GM12878 (cell line): ENCODE results near the gene GNAQ. TPM values are rescaled to one million over a fixed set of nuclear protein-coding genes. Genes with fewer than 3 reads are reported as not detected.
A peak's percentile ranks its signal among the peaks of the same experiment; 100 is the strongest.

Experiments used
- ATAC-seq: fragments of 200-7000 bp; cut with Tn5 transposase; 3 replicates; pipeline ENCODE4 v1.9.1; 2020; ENCODE audit warnings: mild to moderate bottlenecking, moderate library complexity
- BruUV-seq: library from RNA; stranded (reverse); fragments of 400-500 nt; replicated peaks from 2 replicates; lab custom pipeline; 2021; lab: Mats Ljungman, UMichigan
- CTCF ChIA-PET: fragments of 300-600 bp; sonication (Branson Sonifier 250); formaldehyde crosslinking; extraction: SDS; loops from one replicate; lab custom pipeline; 2021; ENCODE audit warnings: inconsistent platforms; lab: Yijun Ruan, JAX
- POLR2A ChIA-PET: fragments of 350-600 bp; formaldehyde crosslinking; extraction: SDS; loops from one replicate; lab custom pipeline; 2021; ENCODE audit warnings: inconsistent platforms; lab: Charles Lee
- RAD21 ChIA-PET: fragments of 300-600 bp; sonication (Branson Sonifier 250); formaldehyde crosslinking; loops from one replicate; lab custom pipeline; 2023; ENCODE audit warnings: antibody characterized with exemption; ENCODE audit not compliant: unreplicated experiment; lab: Charles Lee
- SMC1A ChIA-PET: fragments of 300-600 bp; sonication (Branson Sonifier 250); formaldehyde crosslinking; loops from one replicate; lab custom pipeline; 2023; ENCODE audit not compliant: unreplicated experiment, uncharacterized antibody; lab: Charles Lee
- DNase-seq: peaks from one replicate; pipeline ENCODE4 v3.0.0-alpha.2; 2011; ENCODE audit warnings: low read depth, low spot score
- FAIRE-seq: peaks from 3 replicates; lab custom pipeline; 2011; peaks lifted over from hg19 to GRCh38; lab: Jason Lieb, UNC
- H2AFZ ChIP-seq: 2 replicates; pipeline ENCODE4 v1.6.0; 2011; ENCODE audit warnings: low read depth, low read length, control low read depth; ENCODE audit not compliant: control insufficient read depth
- H3K27ac ChIP-seq: 2 replicates; pipeline ENCODE4 v1.5.1; 2011; ENCODE audit warnings: control low read depth; ENCODE audit not compliant: control insufficient read depth, insufficient read depth
- H3K27me3 ChIP-seq, 2 experiments: replicated peaks in 1 of 2; 2 replicates each; pipeline versions ENCODE4 v1.6.0 to v1.6.1; 2011; ENCODE audit warnings: low read length in 1 of 2; ENCODE audit not compliant: control insufficient read depth in 2 of 2, insufficient read depth in 2 of 2
- H3K36me3 ChIP-seq, 2 experiments: 2 replicates each; pipeline ENCODE4 v1.5.1; 2011; ENCODE audit warnings: low read length in 1 of 2; ENCODE audit not compliant: control insufficient read depth in 2 of 2, insufficient read depth in 2 of 2
- H3K4me1 ChIP-seq: 2 replicates; pipeline ENCODE4 v1.6.1; 2011; ENCODE audit warnings: mild to moderate bottlenecking, low read length, moderate library complexity, mixed read lengths; ENCODE audit not compliant: control insufficient read depth, insufficient read depth
- H3K4me2 ChIP-seq: 2 replicates; pipeline ENCODE4 v1.6.0; 2011; ENCODE audit warnings: control low read depth; ENCODE audit not compliant: control insufficient read depth, insufficient read depth
- H3K4me3 ChIP-seq: fragments of 200-600 bp; sonication (generic); 2 replicates; pipeline ENCODE4 v1.5.1; 2016
- H3K79me2 ChIP-seq: 2 replicates; pipeline ENCODE4 v1.6.0; 2011; ENCODE audit warnings: low read length; ENCODE audit not compliant: control insufficient read depth, insufficient read depth
- H3K9ac ChIP-seq: 2 replicates; pipeline ENCODE4 v1.8.0; 2011; ENCODE audit warnings: low read length, control low read depth, mixed read lengths; ENCODE audit not compliant: control insufficient read depth, insufficient read depth
- H3K9me3 ChIP-seq: replicated peaks from 3 replicates; pipeline ENCODE4 v1.5.1; 2011; ENCODE audit warnings: mild to moderate bottlenecking, low read length; ENCODE audit not compliant: control insufficient read depth, insufficient read depth
- H4K20me1 ChIP-seq: 2 replicates; pipeline ENCODE4 v1.6.0; 2011; ENCODE audit not compliant: control insufficient read depth, insufficient read depth
- ATF7 ChIP-seq: fragments of 450-650 bp; IDR thresholded peaks from 2 replicates; pipeline ENCODE4 v1.6.1; 2016; ENCODE audit warnings: low read depth, mild to moderate bottlenecking
- GATAD2B ChIP-seq: fragments of 450-650 bp; conservative IDR thresholded peaks from 2 replicates; pipeline ENCODE4 v1.6.1; 2017; ENCODE audit warnings: low read depth, mild to moderate bottlenecking, moderate library complexity
- HCFC1 ChIP-seq: fragments of 150-350 bp; IDR thresholded peaks from 2 replicates; pipeline ENCODE4 v1.6.1; 2014; ENCODE audit warnings: low read length
- KDM1A ChIP-seq: fragments of 200-600 bp; sonication (generic); IDR thresholded peaks from 2 replicates; pipeline ENCODE4 v1.6.1; 2016; ENCODE audit warnings: borderline replicate concordance
- KLF5 ChIP-seq: fragments of 450-650 bp; IDR thresholded peaks from 2 replicates; pipeline ENCODE4 v1.6.1; 2014; ENCODE audit warnings: mild to moderate bottlenecking; ENCODE audit not compliant: partially characterized antibody
- RAD51 ChIP-seq: fragments of 450-650 bp; IDR thresholded peaks from 2 replicates; pipeline ENCODE4 v1.6.1; 2016; ENCODE audit warnings: moderate library complexity, mild to moderate bottlenecking, inconsistent platforms
- SKIL ChIP-seq: fragments of 450-650 bp; IDR thresholded peaks from 2 replicates; pipeline ENCODE4 v1.6.1; 2017; ENCODE audit warnings: mild to moderate bottlenecking, low read depth, inconsistent platforms; ENCODE audit not compliant: poor library complexity, severe bottlenecking
- WGBS: methylation state at CpG from one replicate; pipeline ENCODE4 v1.1.6; 2016; ENCODE audit warnings: low lambda C conversion rate; ENCODE audit not compliant: insufficient replicate concordance, insufficient coverage; ENCODE audit errors: missing lambda C conversion rate; 5-methylcytosine and 5-hydroxymethylcytosine counted together
- in situ Hi-C: fragments of 300-500 bp; cut with MboI; formaldehyde crosslinking; loops from 9 replicates; pipeline ENCODE4 v1.14.3; 2018; ENCODE audit warnings: mixed read lengths
- intact Hi-C: fragments of 100-400 bp; cut with micrococcal nuclease; formaldehyde crosslinking; loops from one replicate; pipeline ENCODE4 v1.14.2; 2022; ENCODE audit not compliant: unreplicated experiment
- polyA plus RNA-seq, 11 experiments: library from polyadenylated mRNA; depleted of rRNA in 4 of 11; unstranded in 6 of 11; stranded (reverse) in 5 of 11; fragments of >200 nt; fragmentation: Nextera tagmentation in 4 of 11; fragmentation: Illumina TruSeq in 1 of 11; extraction: Ambion mirVana in 4 of 11; extraction: Trizol in 1 of 11; gene quantifications; 1 replicate in 1 of 11; 2 replicates in 10 of 11; pipeline versions ENCODE4 v1.2.1 to v1.2.3, GENCODE V29; 2011 to 2016; ENCODE audit warnings: inconsistent platforms in 2 of 11, missing spikeins in 2 of 11, low read depth in 1 of 11
- total RNA-seq, 4 experiments: library from RNA; depleted of rRNA in 3 of 4; stranded (reverse); fragments of >200 nt in 3 of 4; fragmentation: Illumina TruSeq in 1 of 4; extraction: Trizol in 1 of 4; gene quantifications; 2 replicates each; pipeline versions ENCODE4 v1.2.1 to v1.2.3, GENCODE V29; 2013 to 2021

Gene GNAQ
- total and polyA plus RNA-seq, 10 of the 15 experiments (the other 5 are each of a cell fraction or from before 2014, with no cell fraction given), result 0.15 to 47.2 (median 0.49) TPM

GRCh38 chr9:77856615-77857014 lies 175.0 kb downstream of the GNAQ start:
- H3K9ac ChIP-seq, result no peak overlapping the region
- FAIRE-seq (no peak), DNase-seq (no peak)
- BruUV-seq, result no TSS peak
- no peaks in the 10 kb centered on the region for H3K4me1 ChIP-seq
- no peak overlapping the region for H2AFZ ChIP-seq
- 30% methylated on average over 1 of the region's 1 CpG for WGBS
- no peak overlapping the region for H3K27ac ChIP-seq
- TF ChIP-seq KLF5 (no peak), GATAD2B (no peak), HCFC1 (no peak), RAD51 (no peak), KDM1A (no peak)
- TF ChIP-seq, all 136 proteins: peak for 0
- no peaks in the 10 kb centered on the region for H4K20me1 ChIP-seq
- no peaks in the 10 kb centered on the region for H3K9me3 ChIP-seq
- intact Hi-C loops (no loop called here), in situ Hi-C loops (no loop called here)
- H3K79me2 ChIP-seq, result no peaks in the 10 kb centered on the region
- H3K36me3 ChIP-seq, result no peaks in the 10 kb centered on the region
- H3K27me3 ChIP-seq, result no peaks in the 10 kb centered on the region
- ChIA-PET CTCF (interaction anchor here (1.2 to 2.6 kb wide), 2 partner anchors 15 kb away, joined by 4 to 9 read pairs; no protein-coding TSS in a partner anchor), SMC1A (interaction anchor here (1.0 to 1.3 kb wide), 4 partner anchors 9 to 179 kb away, joined by 3 to 5 read pairs (median 3); no protein-coding TSS in a partner anchor), POLR2A (interaction anchor here (0.9 to 1.0 kb wide), 2 partner anchors 8 to 30 kb away, joined by 3 to 4 read pairs; no protein-coding TSS in a partner anchor), RAD21 (interaction anchor here (1.0 to 1.4 kb wide), 5 partner anchors 10 to 82 kb away, joined by 3 to 4 read pairs (median 3); no protein-coding TSS in a partner anchor)
- no peak overlapping the region for H3K4me3 ChIP-seq
- H3K4me2 ChIP-seq, result no peak overlapping the region
- ATAC-seq, result no peak

- Histone ChIP-seq H3K9ac (no peak overlapping the region), H3K4me3 (no peak overlapping the region), H3K9me3 (no peaks in the 10 kb centered on the region), H3K79me2 (no peaks in the 10 kb centered on the region), H2AFZ (no peak overlapping the region), H3K36me3 (no peaks in the 10 kb centered on the region), H3K27me3 (no peaks in the 10 kb centered on the region; a peak in 1 of 4 replicates), H3K4me2 (no peak overlapping the region), H3K27ac (no peak overlapping the region), H4K20me1 (no peaks in the 10 kb centered on the region), H3K4me1 (no peaks in the 10 kb centered on the region)
- CTCF ChIA-PET, result interaction anchor here (0.8 to 2.6 kb wide), 4 partner anchors 9 to 47 kb away, joined by 3 to 9 read pairs (median 4); no protein-coding TSS in a partner anchor
- DNase-seq (no peak), ATAC-seq (peak; percentile 41; the same call in 2 of the 3 replicates), FAIRE-seq (no peak)
- intact Hi-C loops, result no loop called here
- peak; percentile 78 for TF ChIP-seq ATF7
- TF ChIP-seq SKIL, result no peak
- POLR2A ChIA-PET, result no interaction called here
- 48% methylated on average over 1 of the region's 1 CpG for WGBS
- BruUV-seq, result no TSS peak
- in situ Hi-C loops, result no loop called here
- RAD21 ChIA-PET, result interaction anchor here (0.7 to 1.7 kb wide), 10 partner anchors 12 to 181 kb away, joined by 3 to 8 read pairs (median 4); no protein-coding TSS in a partner anchor
- SMC1A ChIA-PET, result interaction anchor here (0.8 to 2.2 kb wide), 13 partner anchors 11 to 264 kb away, joined by 3 to 14 read pairs (median 4); no protein-coding TSS in a partner anchor
Observed at GRCh38 chr9:77854916-77855311, 176.7 kb downstream of the GNAQ start.
